ENCODE data around the gene GSPT1. TPM values are rescaled to one million over a fixed set of nuclear protein-coding genes. Genes with fewer than 3 reads are reported as not detected.

Gene GSPT1
- total RNA-seq, 2 experiments from 2014 or later = 54.3 to 146 TPM

DNA sequence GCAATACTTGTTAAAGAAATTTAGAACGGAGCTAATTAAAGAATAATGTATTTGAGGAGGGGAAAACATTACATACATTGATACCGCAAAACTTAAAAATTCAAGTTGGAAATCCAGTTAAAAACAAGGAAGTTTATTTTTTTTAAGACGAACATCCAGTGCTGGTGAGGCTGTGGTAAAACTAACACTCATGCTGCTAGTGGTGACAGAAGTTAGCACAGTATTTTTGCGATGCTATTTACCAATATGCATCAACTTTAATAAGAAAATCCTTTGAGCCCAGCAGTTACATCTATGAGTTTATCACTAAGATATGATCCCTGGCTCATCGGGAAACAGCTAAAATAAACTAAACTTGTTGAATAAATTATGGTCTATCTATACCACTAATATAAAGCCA lies 31.7 kb downstream of the GSPT1 start:
- H3K27ac ChIP-seq (ENCODE audit: low read depth, low read length, poor library complexity, severe bottlenecking) = no peak overlapping the region
- CTCF ChIA-PET (ENCODE audit: unreplicated experiment) = no interaction called here
- DNase-seq (ENCODE audit: low spot score) = no peak
- H3K9me2 ChIP-seq (ENCODE audit: insufficient read depth, low read length) = no peaks in the 10 kb centered on the region
- POLR2A ChIA-PET = interaction anchor here (0.6 to 1.4 kb wide), 5 partner anchors 14 to 236 kb away, joined by 3 to 8 read pairs (median 3); no protein-coding TSS in a partner anchor
- intact Hi-C loops (cut with micrococcal nuclease; ENCODE audit: unreplicated experiment) = no loop called here
- no peaks in the 10 kb centered on the region for H3K9me3 ChIP-seq (ENCODE audit: low read length)
- H2AFZ ChIP-seq (ENCODE audit: low read length) = no peak overlapping the region
- H3K36me3 ChIP-seq (ENCODE audit: insufficient read depth, low read length) = peaks cover 97% of the 10 kb centered on the region
- no peaks in the 10 kb centered on the region for H4K20me1 ChIP-seq (ENCODE audit: insufficient read depth, low read length)
- no peaks in the 10 kb centered on the region for H3K79me2 ChIP-seq (ENCODE audit: insufficient read depth, low read depth, low read length)
- no peaks in the 10 kb centered on the region for H3K4me1 ChIP-seq (ENCODE audit: insufficient read depth, low read length, poor library complexity, severe bottlenecking)
- no peak overlapping the region for H3K4me3 ChIP-seq (ENCODE audit: low read depth, low read length, poor library complexity, severe bottlenecking)
- no TSS peak for BruUV-seq (replicated peaks)
- TF ChIP-seq EZH2phosphoT487 (IDR thresholded peaks at IDR 0.05; ENCODE audit: borderline replicate concordance, low read depth, low read length) = no peak
- TF ChIP-seq, protein P1, sequence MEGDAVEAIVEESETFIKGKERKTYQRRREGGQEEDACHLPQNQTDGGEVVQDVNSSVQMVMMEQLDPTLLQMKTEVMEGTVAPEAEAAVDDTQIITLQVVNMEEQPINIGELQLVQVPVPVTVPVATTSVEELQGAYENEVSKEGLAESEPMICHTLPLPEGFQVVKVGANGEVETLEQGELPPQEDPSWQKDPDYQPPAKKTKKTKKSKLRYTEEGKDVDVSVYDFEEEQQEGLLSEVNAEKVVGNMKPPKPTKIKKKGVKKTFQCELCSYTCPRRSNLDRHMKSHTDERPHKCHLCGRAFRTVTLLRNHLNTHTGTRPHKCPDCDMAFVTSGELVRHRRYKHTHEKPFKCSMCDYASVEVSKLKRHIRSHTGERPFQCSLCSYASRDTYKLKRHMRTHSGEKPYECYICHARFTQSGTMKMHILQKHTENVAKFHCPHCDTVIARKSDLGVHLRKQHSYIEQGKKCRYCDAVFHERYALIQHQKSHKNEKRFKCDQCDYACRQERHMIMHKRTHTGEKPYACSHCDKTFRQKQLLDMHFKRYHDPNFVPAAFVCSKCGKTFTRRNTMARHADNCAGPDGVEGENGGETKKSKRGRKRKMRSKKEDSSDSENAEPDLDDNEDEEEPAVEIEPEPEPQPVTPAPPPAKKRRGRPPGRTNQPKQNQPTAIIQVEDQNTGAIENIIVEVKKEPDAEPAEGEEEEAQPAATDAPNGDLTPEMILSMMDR (conservative IDR thresholded peaks at IDR 0.05; ENCODE audit: low read length) = no peak
- no peak overlapping the region for H3K4me2 ChIP-seq (ENCODE audit: low read length)

DNA sequence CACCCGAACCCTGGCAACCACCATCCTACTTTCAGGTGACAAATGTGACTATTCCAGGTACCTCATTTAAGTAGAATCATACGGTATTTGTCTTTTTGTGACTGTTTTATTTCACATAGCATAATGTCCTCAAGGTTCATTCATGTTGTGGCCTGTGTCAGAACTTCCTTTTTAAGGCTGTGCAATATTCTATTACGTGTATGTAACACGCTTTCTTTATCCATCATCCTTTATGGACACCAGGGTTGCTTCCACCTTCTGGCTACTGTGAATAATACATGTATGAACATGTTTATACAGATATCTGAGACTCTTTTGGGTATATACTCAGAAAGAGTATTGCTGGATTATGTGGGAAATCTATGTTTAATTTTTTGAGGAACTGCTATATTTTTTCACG lies 35.7 kb downstream of the GSPT1 start:
- POLR2A ChIA-PET = no interaction called here
- no peaks in the 10 kb centered on the region for H3K79me2 ChIP-seq (ENCODE audit: insufficient read depth, low read depth, low read length)
- TSS peak; percentile 40 for BruUV-seq (replicated peaks)
- H3K9me2 ChIP-seq (ENCODE audit: insufficient read depth, low read length) = no peaks in the 10 kb centered on the region
- no peaks in the 10 kb centered on the region for H3K4me1 ChIP-seq (ENCODE audit: insufficient read depth, low read length, poor library complexity, severe bottlenecking)
- CTCF ChIA-PET (ENCODE audit: unreplicated experiment) = no interaction called here
- H2AFZ ChIP-seq (ENCODE audit: low read length) = no peak overlapping the region
- H4K20me1 ChIP-seq (ENCODE audit: insufficient read depth, low read length) = no peaks in the 10 kb centered on the region
- intact Hi-C loops (cut with micrococcal nuclease; ENCODE audit: unreplicated experiment) = no loop called here
- H3K27ac ChIP-seq (ENCODE audit: low read depth, low read length, poor library complexity, severe bottlenecking) = no peak overlapping the region
- TF ChIP-seq EZH2phosphoT487 (IDR thresholded peaks at IDR 0.05; ENCODE audit: borderline replicate concordance, low read depth, low read length) = no peak
- TF ChIP-seq, protein P1 (conservative IDR thresholded peaks at IDR 0.05; ENCODE audit: low read length) = peak; percentile 35
- DNase-seq (ENCODE audit: low spot score) = no peak
- H3K4me2 ChIP-seq (ENCODE audit: low read length) = no peak overlapping the region
- peaks cover 95% of the 10 kb centered on the region for H3K36me3 ChIP-seq (ENCODE audit: insufficient read depth, low read length)
- H3K9me3 ChIP-seq (ENCODE audit: low read length) = no peaks in the 10 kb centered on the region
- no peak overlapping the region for H3K4me3 ChIP-seq (ENCODE audit: low read depth, low read length, poor library complexity, severe bottlenecking)

DNA sequence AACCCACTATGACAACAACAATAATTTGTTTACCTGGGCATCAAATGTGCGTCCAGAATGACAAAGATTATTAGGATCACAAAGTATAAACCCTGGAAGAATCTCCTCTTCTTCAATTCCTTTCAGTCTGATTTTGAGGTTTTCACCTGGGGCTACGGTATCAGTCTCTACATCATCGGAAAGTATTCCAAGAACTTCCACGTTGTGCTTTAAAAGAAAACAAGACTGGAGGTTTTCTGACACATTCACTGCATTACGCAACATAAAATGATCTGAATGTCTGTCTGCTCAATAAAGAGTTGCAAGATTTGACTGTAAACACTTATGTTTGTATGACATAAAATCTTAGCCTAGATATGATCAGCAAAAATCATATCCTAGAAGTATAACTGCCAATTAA lies 38.4 kb downstream of the GSPT1 start:
- Histone ChIP-seq H3K9me3 (ENCODE audit: low read length) (no peaks in the 10 kb centered on the region), H3K4me2 (ENCODE audit: low read length) (no peak overlapping the region), H3K27ac (ENCODE audit: low read depth, low read length, poor library complexity, severe bottlenecking) (no peak overlapping the region), H3K79me2 (ENCODE audit: insufficient read depth, low read depth, low read length) (no peaks in the 10 kb centered on the region), H3K36me3 (ENCODE audit: insufficient read depth, low read length) (peaks cover 93% of the 10 kb centered on the region), H4K20me1 (ENCODE audit: insufficient read depth, low read length) (no peaks in the 10 kb centered on the region), H3K9me2 (ENCODE audit: insufficient read depth, low read length) (no peaks in the 10 kb centered on the region), H3K4me1 (ENCODE audit: insufficient read depth, low read length, poor library complexity, severe bottlenecking) (no peaks in the 10 kb centered on the region), H2AFZ (ENCODE audit: low read length) (no peak overlapping the region), H3K4me3 (ENCODE audit: low read depth, low read length, poor library complexity, severe bottlenecking) (no peak overlapping the region)
- POLR2A ChIA-PET = interaction anchor here (0.7 to 1.0 kb wide), 2 partner anchors 10 to 37 kb away, joined by 3 to 4 read pairs; no protein-coding TSS in a partner anchor
- no peak for DNase-seq (ENCODE audit: low spot score)
- CTCF ChIA-PET (ENCODE audit: unreplicated experiment) = no interaction called here
- intact Hi-C loops (cut with micrococcal nuclease; ENCODE audit: unreplicated experiment) = no loop called here
- BruUV-seq (replicated peaks) = no TSS peak
- TF ChIP-seq, protein P1 (conservative IDR thresholded peaks at IDR 0.05; ENCODE audit: low read length) = no peak
- no peak for TF ChIP-seq EZH2phosphoT487 (IDR thresholded peaks at IDR 0.05; ENCODE audit: borderline replicate concordance, low read depth, low read length)
